Measurements from ENCODE around the gene CATSPER4. TPM values are rescaled to one million over a fixed set of nuclear protein-coding genes. Genes with fewer than 3 reads are reported as not detected.
A peak's percentile ranks its signal among the peaks of the same experiment; 100 is the strongest.

CATSPER4 gene
- polyA plus RNA-seq (2013, experiment 1 of 2): not detected
- polyA plus RNA-seq (2013, experiment 2 of 2): 0.13 TPM

DNA sequence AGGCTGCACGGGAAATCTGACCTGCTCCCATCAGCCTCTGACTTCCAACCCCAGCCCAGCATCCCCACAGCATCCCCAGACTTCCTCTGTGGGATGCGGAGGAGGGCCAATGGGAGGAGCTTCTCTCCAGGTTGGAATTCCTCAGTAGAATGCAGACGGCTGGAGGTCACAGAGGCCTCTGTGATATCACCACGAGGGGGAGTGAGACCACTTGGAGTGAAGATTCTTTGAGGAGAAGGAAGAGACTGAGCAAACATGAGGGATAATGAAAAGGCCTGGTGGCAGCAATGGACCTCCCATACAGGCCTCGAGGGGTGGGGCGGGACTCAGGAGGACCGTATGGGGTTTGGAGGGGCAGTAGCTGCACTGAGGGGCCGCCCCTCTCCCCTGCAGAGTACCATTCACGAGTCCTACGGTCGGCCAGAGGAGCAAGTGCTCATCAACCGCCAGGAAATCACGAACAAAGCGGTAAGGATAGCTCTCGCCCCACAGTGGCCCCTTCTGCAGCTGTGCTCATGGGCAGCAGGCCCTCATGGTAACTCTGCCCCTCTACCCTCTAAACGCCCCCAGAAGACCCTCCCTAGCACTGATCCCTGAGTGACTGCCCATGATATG, at the start of gene CATSPER4:
CATSPER4 (plus strand) TSS at position 230 of the 615 bp plus-strand sequence; CDS start at position 256, 26 bp downstream.
- Histone ChIP-seq H3K27me3 (ENCODE audit: insufficient read depth, low read length) (no peaks in the 10 kb centered on the region), H3K9ac (ENCODE audit: low read depth, low read length) (no peak within 1 kb of the TSS), H3K4me3 (ENCODE audit: low read length) (no peak within 1 kb of the TSS), H3K9me3 (ENCODE audit: insufficient read depth, low read depth, low read length) (no peaks in the 10 kb centered on the region), H3K36me3 (ENCODE audit: insufficient read depth, low read length) (0 out of 2 replicates have a peak, but pooled peaks cover 3% of the 10 kb centered on the region), H3K27ac (ENCODE audit: low read depth, low read length) (no peak within 1 kb of the TSS), H3K4me1 (ENCODE audit: insufficient read depth, low read length) (peaks cover 4% of the 10 kb centered on the region; the same call in 1 of the 2 replicates)
- 23% methylated on average over 16 of the region's 16 CpGs for WGBS

DNA sequence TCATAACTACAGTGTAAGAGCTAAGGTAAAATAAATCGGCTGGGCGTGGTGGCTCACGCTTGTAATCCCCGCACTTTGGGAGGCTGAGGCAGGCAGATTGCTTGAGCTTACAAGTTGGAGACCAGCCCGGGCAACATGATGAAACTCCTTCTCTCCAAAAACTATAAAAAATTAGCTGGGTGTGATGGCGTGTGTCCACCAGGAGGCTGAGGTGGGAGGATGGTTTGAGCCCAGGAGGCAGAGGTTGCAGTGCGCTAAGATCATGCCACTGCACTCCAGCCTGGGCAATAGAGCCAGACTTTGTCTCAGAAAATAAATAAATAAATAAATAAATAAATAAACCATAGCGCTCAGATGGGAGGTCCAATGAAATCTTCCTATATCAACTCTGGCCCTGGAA, 48.2 kb upstream of the CATSPER4 start:
- Histone ChIP-seq H3K27me3 (ENCODE audit: insufficient read depth, low read length) (peaks cover 33% of the 10 kb centered on the region), H3K9me3 (ENCODE audit: insufficient read depth, low read depth, low read length) (no peaks in the 10 kb centered on the region), H3K9ac (ENCODE audit: low read depth, low read length) (no peak overlapping the region)

DNA sequence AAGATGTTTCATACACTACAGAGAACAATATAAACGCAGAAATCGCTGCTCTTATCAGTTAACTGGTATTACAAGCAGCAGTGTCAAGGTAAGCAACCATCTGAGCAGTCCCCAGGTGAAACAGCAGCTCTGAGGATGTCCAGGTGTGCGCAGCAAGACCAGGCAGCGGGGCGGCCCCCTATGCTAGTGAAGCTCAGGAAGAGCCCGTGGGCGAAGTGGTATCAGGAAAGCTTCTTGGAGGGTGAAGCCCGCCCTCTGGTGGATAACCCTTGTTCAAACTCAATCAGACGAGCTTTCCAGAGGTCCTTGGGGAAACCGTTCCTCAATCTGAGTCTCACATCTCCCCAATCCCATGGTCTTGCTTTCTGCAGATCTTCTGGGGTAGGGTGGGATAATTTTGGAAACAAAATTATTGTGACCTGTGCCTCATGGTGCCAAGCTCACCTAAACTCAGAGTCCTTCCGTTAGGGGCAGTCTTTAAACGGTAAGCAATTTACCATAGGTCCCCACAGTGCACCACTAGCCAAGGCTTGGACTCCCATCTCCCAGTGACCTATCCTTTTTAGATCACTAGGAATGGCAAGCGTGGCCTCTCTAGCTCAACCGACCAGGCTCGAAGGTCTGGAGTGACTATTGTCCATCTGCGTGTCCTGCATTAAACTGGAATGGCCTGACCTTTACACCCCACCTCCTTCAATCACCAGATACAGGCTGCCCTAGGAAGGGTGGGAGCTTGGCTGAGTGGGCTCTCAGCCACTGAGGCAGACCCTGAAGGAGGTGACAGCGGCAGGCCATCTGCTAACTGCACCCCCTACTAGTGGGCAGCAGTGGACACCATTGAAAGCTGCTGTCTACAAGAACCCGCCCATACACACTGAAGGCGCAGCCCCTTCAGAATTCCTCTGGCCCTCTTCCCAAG, 45.1 kb upstream of the CATSPER4 start:
- peaks cover 54% of the 10 kb centered on the region for H3K27me3 ChIP-seq (ENCODE audit: insufficient read depth, low read length)
- H3K36me3 ChIP-seq (ENCODE audit: insufficient read depth, low read length): no peaks in the 10 kb centered on the region
- no peak overlapping the region for H3K4me3 ChIP-seq (ENCODE audit: low read length)
- no peak overlapping the region for H3K9ac ChIP-seq (ENCODE audit: low read depth, low read length)
- no peak overlapping the region for H3K27ac ChIP-seq (ENCODE audit: low read depth, low read length)
- no peaks in the 10 kb centered on the region for H3K4me1 ChIP-seq (ENCODE audit: insufficient read depth, low read length)
- H3K9me3 ChIP-seq (ENCODE audit: insufficient read depth, low read depth, low read length): no peaks in the 10 kb centered on the region
- WGBS: 35% methylated on average over 19 of the region's 19 CpGs

More for the DNA sequence above, 48.2 kb upstream of the CATSPER4 start:
- Histone ChIP-seq H3K4me3 (ENCODE audit: low read length) (no peak overlapping the region), H3K36me3 (ENCODE audit: insufficient read depth, low read length) (no peaks in the 10 kb centered on the region), H3K27ac (ENCODE audit: low read depth, low read length) (no peak overlapping the region), H3K4me1 (ENCODE audit: insufficient read depth, low read length) (no peaks in the 10 kb centered on the region; the same call in 1 of the 2 replicates)
- 95% methylated on average over 8 of the region's 8 CpGs for WGBS

- no peak overlapping the region for H3K9ac ChIP-seq (ENCODE audit: low read depth, low read length)
- H3K36me3 ChIP-seq (ENCODE audit: insufficient read depth, low read length): no peaks in the 10 kb centered on the region
- H3K4me1 ChIP-seq (ENCODE audit: insufficient read depth, low read length): no peaks in the 10 kb centered on the region
- no peak overlapping the region for H3K4me3 ChIP-seq (ENCODE audit: low read length)
- no peak overlapping the region for H3K27ac ChIP-seq (ENCODE audit: low read depth, low read length)
- WGBS: 69% methylated on average over 6 of the region's 6 CpGs
- H3K9me3 ChIP-seq (ENCODE audit: insufficient read depth, low read depth, low read length): no peaks in the 10 kb centered on the region
- H3K27me3 ChIP-seq (ENCODE audit: insufficient read depth, low read length): peaks cover 59% of the 10 kb centered on the region
Observed at GRCh38 chr1:26145960-26146294, 44.5 kb upstream of the CATSPER4 start.

- no peaks in the 10 kb centered on the region for H3K4me1 ChIP-seq (ENCODE audit: insufficient read depth, low read length)
- no peaks in the 10 kb centered on the region for H3K36me3 ChIP-seq (ENCODE audit: insufficient read depth, low read length)
- no peaks in the 10 kb centered on the region for H3K9me3 ChIP-seq (ENCODE audit: insufficient read depth, low read depth, low read length)
- H3K27me3 ChIP-seq (ENCODE audit: insufficient read depth, low read length): peaks cover 83% of the 10 kb centered on the region
- H3K4me3 ChIP-seq (ENCODE audit: low read length): no peak overlapping the region
- H3K27ac ChIP-seq (ENCODE audit: low read depth, low read length): no peak overlapping the region
- H3K9ac ChIP-seq (ENCODE audit: low read depth, low read length): no peak overlapping the region
Observed at GRCh38 chr1:26148887-26149286, 41.5 kb upstream of the CATSPER4 start.

DNA sequence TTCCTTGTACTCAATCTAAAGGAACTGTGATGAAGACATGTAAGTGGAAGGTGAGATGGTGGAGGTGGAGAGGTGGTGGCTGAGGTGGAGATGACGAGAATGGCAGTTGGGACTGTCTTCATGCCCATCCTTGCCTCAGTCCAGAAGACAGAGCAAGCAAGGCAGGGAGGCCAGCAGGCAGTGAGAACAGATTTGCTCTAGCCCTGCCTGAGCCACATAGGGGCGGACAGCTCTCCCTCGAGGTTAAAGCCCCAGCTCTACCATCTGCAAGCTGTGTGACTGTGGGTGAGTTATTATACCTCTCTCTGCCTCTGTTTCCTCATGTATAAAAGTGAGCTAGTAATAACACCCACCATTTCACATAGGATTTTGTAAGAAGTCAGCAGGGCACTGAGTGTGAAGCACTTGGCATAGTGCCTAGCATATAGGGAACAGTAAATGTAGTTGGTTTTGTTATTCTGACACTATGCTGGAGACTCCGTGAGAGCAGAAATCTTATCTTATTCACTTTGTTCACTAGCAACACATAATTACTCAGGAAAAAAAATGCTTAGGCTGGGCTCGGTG, 36.4 kb upstream of the CATSPER4 start:
- Histone ChIP-seq H3K9ac (ENCODE audit: low read depth, low read length) (no peak overlapping the region), H3K4me3 (ENCODE audit: low read length) (no peak overlapping the region), H3K9me3 (ENCODE audit: insufficient read depth, low read depth, low read length) (no peaks in the 10 kb centered on the region), H3K27ac (ENCODE audit: low read depth, low read length) (no peak overlapping the region), H3K4me1 (ENCODE audit: insufficient read depth, low read length) (peaks cover 32% of the 10 kb centered on the region), H3K36me3 (ENCODE audit: insufficient read depth, low read length) (no peaks in the 10 kb centered on the region), H3K27me3 (ENCODE audit: insufficient read depth, low read length) (peaks cover 94% of the 10 kb centered on the region)
- 60% methylated on average over 5 of the region's 5 CpGs for WGBS

DNA sequence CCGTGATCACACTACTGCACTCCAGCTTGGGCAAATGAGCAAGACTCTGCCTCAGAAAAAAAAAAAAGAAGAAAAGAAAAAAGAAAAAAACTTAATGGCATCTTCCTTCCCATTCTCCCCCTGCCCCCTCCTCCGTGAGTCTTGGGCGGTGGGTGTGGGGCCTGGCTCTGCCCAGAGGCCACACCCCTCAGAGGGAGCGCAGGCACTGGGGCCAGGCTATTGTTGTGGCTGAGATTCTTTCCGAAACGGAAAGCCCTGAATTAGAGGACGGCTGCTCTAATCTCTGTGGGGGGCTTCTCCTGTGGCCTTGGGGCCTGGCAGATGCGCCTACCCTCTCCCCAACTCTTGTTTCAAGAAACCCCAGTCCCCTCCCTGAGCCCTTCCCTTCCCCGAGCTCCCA, 35.7 kb upstream of the CATSPER4 start:
- 2% methylated on average over 9 of the region's 9 CpGs for WGBS
- H3K27ac ChIP-seq (ENCODE audit: low read depth, low read length): no peak overlapping the region
- no peak overlapping the region for H3K9ac ChIP-seq (ENCODE audit: low read depth, low read length)
- peaks cover 97% of the 10 kb centered on the region for H3K27me3 ChIP-seq (ENCODE audit: insufficient read depth, low read length)
- H3K4me3 ChIP-seq (ENCODE audit: low read length): peak overlapping the region; percentile 41
- peaks cover 37% of the 10 kb centered on the region for H3K4me1 ChIP-seq (ENCODE audit: insufficient read depth, low read length)
- H3K9me3 ChIP-seq (ENCODE audit: insufficient read depth, low read depth, low read length): no peaks in the 10 kb centered on the region
- H3K36me3 ChIP-seq (ENCODE audit: insufficient read depth, low read length): no peaks in the 10 kb centered on the region

DNA sequence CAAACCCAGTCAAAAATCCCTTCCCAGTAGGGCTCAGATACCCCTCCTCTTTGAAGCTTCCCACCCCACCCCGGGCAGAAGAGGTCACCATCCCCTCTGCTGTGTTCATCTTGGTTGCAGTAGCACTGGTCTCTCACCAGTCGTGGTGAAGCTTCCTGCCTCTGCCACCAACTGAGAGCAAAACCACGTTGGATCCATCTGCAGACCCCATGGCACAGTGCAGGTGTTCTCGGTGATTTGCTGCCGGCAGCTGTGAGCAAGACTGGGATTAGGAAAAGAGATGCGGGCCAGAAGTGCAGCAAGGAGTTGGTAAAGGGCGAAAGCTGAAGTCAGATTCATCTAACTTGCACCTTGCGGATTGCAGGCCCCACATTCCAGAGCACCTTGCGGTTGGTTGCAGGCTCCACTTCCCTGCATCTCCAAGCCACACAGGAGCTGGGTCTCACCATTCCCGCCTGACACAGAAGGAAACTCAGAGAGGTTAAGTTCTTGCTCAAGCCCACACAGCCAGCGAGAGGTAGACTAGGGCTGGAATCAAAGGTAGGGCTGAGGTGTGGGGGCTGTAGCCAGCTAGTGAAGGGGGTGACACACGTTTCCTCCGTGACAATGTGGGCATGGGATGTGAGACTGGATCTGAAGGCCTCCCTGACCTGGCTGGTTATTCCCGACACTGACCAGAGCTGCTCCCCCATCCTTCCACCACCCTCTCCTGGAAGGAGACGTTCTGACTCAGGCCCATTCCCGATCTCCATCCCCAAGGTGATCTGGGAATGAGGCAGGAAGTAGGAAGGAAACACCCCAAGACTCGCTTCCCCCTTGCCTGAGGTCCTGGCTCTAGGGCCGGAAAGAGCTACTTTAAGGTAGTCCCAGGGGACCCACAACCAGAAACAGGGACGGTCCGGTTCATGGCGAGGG, 34.8 kb upstream of the CATSPER4 start:
- Histone ChIP-seq H3K4me3 (ENCODE audit: low read length) (peak overlapping the region; percentile 41), H3K9ac (ENCODE audit: low read depth, low read length) (no peak overlapping the region), H3K4me1 (ENCODE audit: insufficient read depth, low read length) (peaks cover 37% of the 10 kb centered on the region), H3K27me3 (ENCODE audit: insufficient read depth, low read length) (peaks cover 97% of the 10 kb centered on the region), H3K36me3 (ENCODE audit: insufficient read depth, low read length) (no peaks in the 10 kb centered on the region), H3K9me3 (ENCODE audit: insufficient read depth, low read depth, low read length) (no peaks in the 10 kb centered on the region), H3K27ac (ENCODE audit: low read depth, low read length) (no peak overlapping the region)
- 13% methylated on average over 21 of the region's 21 CpGs for WGBS

- Histone ChIP-seq H3K9me3 (ENCODE audit: insufficient read depth, low read depth, low read length) (no peaks in the 10 kb centered on the region), H3K4me3 (ENCODE audit: low read length) (peak overlapping the region; percentile 41), H3K27me3 (ENCODE audit: insufficient read depth, low read length) (peaks cover 100% of the 10 kb centered on the region), H3K27ac (ENCODE audit: low read depth, low read length) (no peak overlapping the region), H3K36me3 (ENCODE audit: insufficient read depth, low read length) (no peaks in the 10 kb centered on the region), H3K4me1 (ENCODE audit: insufficient read depth, low read length) (peaks cover 43% of the 10 kb centered on the region), H3K9ac (ENCODE audit: low read depth, low read length) (no peak overlapping the region)
- 6% methylated on average over 12 of the region's 12 CpGs for WGBS
Observed at GRCh38 chr1:26156285-26157038, 33.9 kb upstream of the CATSPER4 start.

GRCh38 chr1:26158271-26158907, 32.0 kb upstream of the CATSPER4 start:
- peaks cover 43% of the 10 kb centered on the region for H3K4me1 ChIP-seq (ENCODE audit: insufficient read depth, low read length)

More at GRCh38 chr1:26158271-26158907, 32.0 kb upstream of the CATSPER4 start:
- Histone ChIP-seq H3K9me3 (ENCODE audit: insufficient read depth, low read depth, low read length) (no peaks in the 10 kb centered on the region), H3K9ac (ENCODE audit: low read depth, low read length) (no peak overlapping the region), H3K4me3 (ENCODE audit: low read length) (no peak overlapping the region; the same call in 1 of the 2 replicates), H3K27ac (ENCODE audit: low read depth, low read length) (no peak overlapping the region), H3K36me3 (ENCODE audit: insufficient read depth, low read length) (no peaks in the 10 kb centered on the region), H3K27me3 (ENCODE audit: insufficient read depth, low read length) (peaks cover 99% of the 10 kb centered on the region)
- WGBS: 74% methylated on average over 5 of the region's 5 CpGs

Measured in HUES64 (cell line).